ENCODE measurements around the gene ETV7.

DNA sequence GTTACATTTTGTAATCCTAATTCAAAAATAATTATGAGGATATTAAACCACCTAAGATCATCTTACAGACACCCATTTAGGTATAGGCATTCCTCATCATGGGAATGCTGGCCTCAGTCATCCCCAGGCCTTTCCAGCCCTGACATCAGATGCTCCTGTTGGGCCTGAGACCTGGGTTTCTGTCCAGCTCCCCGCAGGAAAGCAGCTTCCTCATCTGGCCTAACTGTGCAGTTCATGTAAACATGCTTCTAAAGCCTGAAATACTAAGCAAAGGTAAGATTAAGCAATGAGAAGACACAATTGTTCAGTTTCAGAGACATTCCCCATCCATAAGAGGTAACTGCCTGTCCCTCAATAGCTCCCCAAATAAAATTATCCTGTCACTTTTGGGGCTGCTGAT, 19.0 kb downstream of the ETV7 start:
- TF ChIP-seq, protein P1, sequence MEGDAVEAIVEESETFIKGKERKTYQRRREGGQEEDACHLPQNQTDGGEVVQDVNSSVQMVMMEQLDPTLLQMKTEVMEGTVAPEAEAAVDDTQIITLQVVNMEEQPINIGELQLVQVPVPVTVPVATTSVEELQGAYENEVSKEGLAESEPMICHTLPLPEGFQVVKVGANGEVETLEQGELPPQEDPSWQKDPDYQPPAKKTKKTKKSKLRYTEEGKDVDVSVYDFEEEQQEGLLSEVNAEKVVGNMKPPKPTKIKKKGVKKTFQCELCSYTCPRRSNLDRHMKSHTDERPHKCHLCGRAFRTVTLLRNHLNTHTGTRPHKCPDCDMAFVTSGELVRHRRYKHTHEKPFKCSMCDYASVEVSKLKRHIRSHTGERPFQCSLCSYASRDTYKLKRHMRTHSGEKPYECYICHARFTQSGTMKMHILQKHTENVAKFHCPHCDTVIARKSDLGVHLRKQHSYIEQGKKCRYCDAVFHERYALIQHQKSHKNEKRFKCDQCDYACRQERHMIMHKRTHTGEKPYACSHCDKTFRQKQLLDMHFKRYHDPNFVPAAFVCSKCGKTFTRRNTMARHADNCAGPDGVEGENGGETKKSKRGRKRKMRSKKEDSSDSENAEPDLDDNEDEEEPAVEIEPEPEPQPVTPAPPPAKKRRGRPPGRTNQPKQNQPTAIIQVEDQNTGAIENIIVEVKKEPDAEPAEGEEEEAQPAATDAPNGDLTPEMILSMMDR (conservative IDR thresholded peaks at IDR 0.05; ENCODE audit: low read depth, low read length): no peak
- TF ChIP-seq EZH2 (IDR thresholded peaks at IDR 0.05; ENCODE audit: borderline replicate concordance, low read depth, low read length, poor library complexity, severe bottlenecking): no peak

All from A673 (cell line).